Activated naive CD8-positive, alpha-beta T cell treated with anti-CD3 and anti-CD28 coated beads, Interleukin-2, amount 50 U/mL, for 16 hours (primary cell): Measurements from ENCODE around the gene RUNX2.
"Not testable (repeated sequence)": the region's sequence is repeated elsewhere in the genome, so short reads cannot be mapped to it uniquely, and the experiment has no call there.

ENCODE experiments used
- DNase-seq: peaks from one replicate; pipeline ENCODE4 v3.0.0-alpha.2; 2020; ENCODE audit warnings: low read depth, low spot score

Gene RUNX2

GRCh38 chr6:45327956-45328522, at the start of gene RUNX2:
RUNX2 (plus strand) TSS chr6:45328330; CDS start chr6:45328727, 397 bp downstream.
- DNase-seq: no peak

DNA sequence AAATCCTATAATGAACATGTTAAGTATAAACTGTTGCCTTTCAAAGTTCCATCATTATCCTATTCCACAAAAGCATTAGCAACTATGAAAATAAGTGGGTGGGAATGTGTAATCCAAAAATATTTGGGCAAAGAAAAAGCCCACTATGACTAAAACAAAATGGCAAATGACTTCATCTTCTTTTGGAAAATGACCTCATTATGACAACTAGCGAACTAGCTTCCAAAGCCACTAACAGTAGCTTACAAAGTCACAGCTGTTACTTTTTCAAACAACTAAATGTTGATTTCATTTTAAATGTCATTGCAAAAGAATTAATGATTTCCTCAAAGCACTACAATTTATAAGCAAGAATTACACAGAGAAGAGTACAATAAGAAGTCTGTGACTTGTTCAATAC, 49.8 kb upstream of the RUNX2 start:
- DNase-seq: no peak

GRCh38 chr6:45286707-45287106, 41.4 kb upstream of the RUNX2 start:
- not testable (repeated sequence) for DNase-seq

DNA sequence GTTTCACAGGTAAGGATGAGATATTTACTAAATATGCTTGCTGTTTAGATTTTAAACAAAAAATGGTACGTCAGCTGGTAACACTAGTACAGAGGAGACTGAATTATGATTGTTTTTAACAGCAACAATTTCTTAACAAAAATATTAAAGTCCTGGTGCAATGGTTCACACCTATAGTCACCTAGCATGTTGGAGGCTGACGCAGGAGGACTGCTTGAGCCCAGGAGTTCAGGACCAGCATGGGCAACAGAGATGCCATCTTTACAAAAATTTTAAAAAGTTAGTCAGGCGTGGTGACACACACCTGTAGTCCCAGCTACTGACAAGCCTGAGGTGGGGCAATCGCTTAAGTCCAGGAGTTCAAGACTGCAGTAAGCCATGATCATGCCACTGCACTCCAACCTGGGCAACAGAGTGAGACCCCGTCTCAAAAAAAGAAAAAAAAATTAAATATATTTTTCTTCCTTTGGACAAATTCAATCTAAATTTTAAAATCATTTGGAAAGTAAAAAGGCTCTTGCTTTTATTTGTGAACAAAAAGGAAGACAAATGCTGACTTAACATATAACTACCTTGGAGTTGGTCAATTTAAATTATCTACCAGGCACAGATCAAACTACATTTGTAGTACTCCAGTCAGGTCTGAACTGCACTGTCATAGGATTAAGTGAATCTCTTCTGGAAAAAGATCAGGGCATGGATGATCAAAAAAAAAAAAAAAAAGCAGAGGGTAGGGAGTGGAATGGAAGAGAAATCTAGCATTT, 38.2 kb upstream of the RUNX2 start:
- DNase-seq: no peak

- DNase-seq: no peak
Measured at GRCh38 chr6:45293306-45293705, 34.8 kb upstream of the RUNX2 start.

DNA sequence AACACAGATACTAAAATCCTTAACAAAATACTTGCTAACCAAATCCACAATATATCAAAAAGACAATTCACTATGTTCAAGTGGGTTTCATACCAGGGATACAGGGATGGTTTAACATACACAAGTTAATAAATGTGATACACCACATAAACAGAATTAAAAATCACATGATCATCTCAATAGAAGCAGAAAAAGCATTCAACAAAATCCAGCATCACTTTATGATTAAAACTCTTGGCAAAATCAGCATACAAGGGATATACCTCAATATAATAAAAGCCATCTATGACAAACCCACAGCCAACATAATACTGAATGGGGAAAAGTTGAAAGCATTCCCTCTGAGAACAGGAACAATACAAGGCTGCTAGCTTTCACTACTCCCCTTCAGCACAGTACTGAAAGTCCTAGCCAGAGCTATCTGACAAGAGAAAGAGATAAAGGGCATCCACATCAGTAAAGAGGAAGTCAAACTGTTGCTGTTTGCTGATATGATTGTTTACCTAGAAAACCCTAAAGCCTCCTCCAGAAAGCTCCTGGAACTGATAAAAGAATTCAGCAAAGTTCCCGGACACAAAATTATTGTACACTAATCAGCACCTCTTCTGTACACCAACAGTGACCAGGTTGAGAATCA, 33.9 kb upstream of the RUNX2 start:
- DNase-seq: not testable (repeated sequence)

DNA sequence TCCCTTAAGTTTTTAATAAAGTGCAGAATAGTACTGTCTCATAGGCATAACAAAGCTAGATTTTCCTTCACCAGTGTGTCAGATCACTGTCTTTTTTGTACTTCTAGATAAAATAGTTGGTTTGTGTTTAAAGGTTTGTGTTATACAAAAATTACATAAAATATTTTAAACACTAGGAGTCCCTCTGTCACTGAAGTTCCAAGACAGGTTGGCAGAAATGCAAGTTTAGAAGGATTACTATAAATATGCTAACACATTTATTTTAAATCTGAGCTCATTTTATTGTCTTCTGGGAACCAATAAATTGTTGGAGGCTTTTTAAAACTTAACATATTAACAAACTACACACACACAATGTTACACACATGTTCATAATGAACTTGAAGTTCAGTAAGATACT, 30.8 kb upstream of the RUNX2 start:
- no peak for DNase-seq

DNA sequence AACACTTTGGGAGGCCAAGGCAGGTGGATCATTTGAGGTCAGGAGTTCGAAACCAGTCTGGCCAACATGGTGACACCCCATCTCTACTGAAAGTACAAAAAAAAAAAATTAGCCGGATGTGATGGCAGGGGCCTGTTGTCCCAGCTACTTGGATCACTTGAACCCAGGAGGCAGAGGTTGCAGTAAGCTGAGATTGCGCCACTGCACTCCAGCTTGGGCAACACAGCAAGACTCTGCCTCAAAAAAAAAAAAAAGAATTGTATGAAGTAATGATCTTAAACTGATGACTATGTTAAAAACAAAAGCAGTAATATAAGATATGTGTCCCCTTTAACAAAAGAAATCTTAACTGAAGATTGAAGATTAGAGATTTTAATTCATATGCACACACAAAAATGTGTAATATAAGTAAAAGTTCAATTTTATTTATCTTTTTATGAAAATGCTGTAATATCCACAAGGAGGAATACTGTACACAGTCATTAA, 29.0 kb upstream of the RUNX2 start:
- no peak for DNase-seq

- no peak for DNase-seq
Measured at GRCh38 chr6:45300736-45301135, 27.4 kb upstream of the RUNX2 start.

GRCh38 chr6:45301348-45302142, 26.6 kb upstream of the RUNX2 start:
- no peak for DNase-seq

DNA sequence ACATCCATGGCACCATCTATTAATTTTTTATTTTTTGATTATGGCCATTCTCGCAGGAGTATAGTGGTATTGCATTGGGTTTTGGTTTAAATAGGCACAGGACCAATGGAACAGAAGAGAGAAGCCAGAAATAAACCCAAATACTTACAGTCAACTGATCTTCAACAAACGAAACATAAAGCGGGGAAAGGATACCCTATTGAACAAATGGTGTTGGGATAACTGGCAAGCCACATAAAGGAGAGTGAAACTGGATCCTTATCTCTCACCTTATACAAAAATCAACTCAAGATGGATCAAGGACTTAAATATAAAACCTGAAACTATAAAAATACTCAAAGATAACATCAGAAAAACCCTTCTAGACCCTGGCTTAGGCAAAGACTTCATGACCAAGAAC, 25.3 kb upstream of the RUNX2 start:
- DNase-seq: no peak

- no peak for DNase-seq
Measured at GRCh38 chr6:45305546-45305945, 22.6 kb upstream of the RUNX2 start.

- DNase-seq: no peak
Measured at GRCh38 chr6:45310118-45310788, 17.9 kb upstream of the RUNX2 start.

DNA sequence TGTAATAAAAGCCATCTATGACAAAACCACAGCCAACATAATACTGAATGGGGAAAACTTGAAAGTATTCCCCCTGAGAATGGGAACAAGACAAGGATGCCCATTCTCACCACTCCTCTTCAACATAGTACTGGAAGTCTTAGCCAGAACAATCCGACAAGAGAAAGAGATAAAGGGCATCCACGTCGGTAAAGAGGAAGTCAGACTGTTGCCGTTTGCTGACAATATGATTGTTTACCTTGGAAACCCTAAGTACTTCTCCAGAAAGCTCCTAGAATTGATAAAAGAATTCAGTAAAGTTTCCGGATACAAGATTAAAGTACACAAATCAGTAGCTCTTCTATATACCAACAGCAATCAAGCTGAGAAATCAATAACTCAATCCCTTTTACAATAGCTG, 14.0 kb upstream of the RUNX2 start:
- no peak for DNase-seq

- DNase-seq: no peak
Measured at GRCh38 chr6:45320349-45320748, 7.8 kb upstream of the RUNX2 start.

DNA sequence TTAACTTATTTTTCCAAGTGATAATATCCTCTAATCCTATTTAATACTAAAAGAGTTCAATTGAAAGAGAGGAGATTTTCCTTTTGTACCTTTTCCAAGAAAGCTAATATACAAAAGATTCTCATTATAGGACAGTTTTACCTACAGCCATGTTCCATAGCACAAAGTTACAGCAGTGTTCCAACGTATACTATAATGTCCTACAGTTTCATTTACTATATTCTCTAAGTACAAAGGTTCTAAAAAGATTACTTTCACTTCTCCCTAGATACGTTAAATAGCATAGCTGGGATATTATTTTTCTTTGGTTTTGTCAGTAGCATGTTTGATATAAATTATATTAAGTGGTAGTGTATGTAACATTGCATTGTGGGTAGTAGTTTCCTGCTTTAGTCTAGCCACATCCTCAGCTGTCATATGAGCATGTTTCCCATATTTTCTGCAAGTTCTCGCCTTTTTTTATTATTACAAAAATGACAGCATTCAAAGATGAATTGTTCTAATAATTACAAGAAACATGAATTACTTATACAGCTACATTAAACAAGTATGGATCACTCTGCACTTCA, 4.4 kb upstream of the RUNX2 start:
- DNase-seq: no peak

DNA sequence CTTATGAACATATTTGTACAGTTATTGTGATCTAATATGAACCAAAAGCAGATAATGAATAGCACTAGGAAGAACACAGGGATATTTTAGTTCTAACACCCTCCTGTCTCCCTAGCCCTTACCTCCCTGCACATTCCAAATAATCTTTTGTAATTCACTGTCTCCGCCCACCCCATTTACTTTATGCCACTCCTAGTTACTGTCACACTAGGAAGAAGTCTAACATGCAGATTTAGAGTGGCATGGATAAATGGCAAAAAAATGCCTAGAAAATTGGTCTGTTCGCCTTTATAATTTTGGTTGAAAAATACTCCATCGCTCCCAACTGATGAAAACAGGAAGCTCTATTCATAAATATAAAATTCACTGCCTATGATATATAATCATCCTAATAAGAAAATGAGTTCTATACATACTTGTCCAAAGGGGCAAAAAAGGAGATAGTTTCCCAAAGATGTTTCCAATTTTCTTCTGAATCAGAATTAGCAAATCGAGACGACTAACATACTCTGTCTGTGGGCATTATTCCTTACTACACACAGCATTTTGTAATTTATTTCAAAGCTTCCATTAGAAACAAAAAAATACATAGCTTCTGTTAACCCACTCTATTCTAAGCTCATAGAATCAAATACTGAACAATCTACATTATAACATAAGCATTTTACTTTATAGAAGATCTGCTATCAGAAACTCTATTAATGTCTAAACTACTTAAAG, 1.3 kb upstream of the RUNX2 start:
- no peak for DNase-seq

DNA sequence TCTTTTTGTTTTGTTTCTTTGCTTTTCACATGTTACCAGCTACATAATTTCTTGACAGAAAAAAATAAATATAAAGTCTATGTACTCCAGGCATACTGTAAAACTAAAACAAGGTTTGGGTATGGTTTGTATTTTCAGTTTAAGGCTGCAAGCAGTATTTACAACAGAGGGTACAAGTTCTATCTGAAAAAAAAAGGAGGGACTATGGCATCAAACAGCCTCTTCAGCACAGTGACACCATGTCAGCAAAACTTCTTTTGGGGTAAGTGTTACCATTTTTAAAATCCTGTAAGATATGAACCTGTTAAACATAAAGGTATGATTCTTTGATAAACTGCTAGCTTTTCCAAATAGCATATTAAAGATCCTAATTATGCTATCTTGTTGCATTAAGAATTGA, 393 bp downstream of the RUNX2 start:
- DNase-seq: no peak

DNA sequence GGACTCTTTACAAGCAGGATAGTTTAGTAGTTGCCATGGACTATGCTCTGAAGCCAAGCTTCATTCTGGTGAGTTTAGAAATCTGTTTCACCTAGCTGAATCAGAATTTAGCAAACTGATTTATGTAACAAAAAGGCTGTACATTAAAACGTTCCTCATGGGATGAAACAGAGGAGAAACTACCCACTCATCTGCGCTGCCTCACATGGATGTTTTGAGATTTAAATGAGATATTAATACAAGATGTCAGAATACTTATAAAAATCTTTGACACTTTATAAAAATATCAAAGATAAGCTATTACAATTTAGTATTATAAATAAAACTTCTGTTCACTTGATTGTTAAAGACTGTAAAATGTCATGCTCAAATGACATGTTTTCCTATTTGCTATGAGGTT, 16.8 kb downstream of the RUNX2 start:
- DNase-seq: no peak

- no peak for DNase-seq
Measured at GRCh38 chr6:45350186-45350710, 22.1 kb downstream of the RUNX2 start.
